ENCODE measurements around the gene TBC1D4. TPM values are rescaled to one million over a fixed set of nuclear protein-coding genes. Genes with fewer than 3 reads are reported as not detected.
"Not testable (repeated sequence)": the region's sequence is repeated elsewhere in the genome, so short reads cannot be mapped to it uniquely, and the experiment has no call there.

TBC1D4 gene
- total RNA-seq, 1 experiment from 2014 or later = 15.1 TPM

- no peak overlapping the region for H3K27ac ChIP-seq (ENCODE audit: low read length)
- H2AFZ ChIP-seq (ENCODE audit: low read length) = no peak overlapping the region
- DNase-seq = no peak
- H4K20me1 ChIP-seq (ENCODE audit: low read length) = no peaks in the 10 kb centered on the region
- TF ChIP-seq EZH2 (IDR thresholded peaks at IDR 0.05; ENCODE audit: low read length, unreplicated experiment) (no peak), CTCF (conservative IDR thresholded peaks at IDR 0.05; ENCODE audit: low read depth, low read length) (no peak), EZH2phosphoT487 (IDR thresholded peaks at IDR 0.05; ENCODE audit: borderline replicate concordance, low read length) (no peak)
- no peak overlapping the region for H3K4me3 ChIP-seq (ENCODE audit: low read length)
- H3K9me3 ChIP-seq (ENCODE audit: low read length) = no peaks in the 10 kb centered on the region
- H3K36me3 ChIP-seq (ENCODE audit: low read depth, low read length) = no peaks in the 10 kb centered on the region
- no peaks in the 10 kb centered on the region for H3F3A ChIP-seq (ENCODE audit: low read length, unreplicated experiment)
- ChIA-PET CTCF (no interaction called here), POLR2A (ENCODE audit: unreplicated experiment) (no interaction called here)
- no peaks in the 10 kb centered on the region for H3K9me2 ChIP-seq (replicated peaks; ENCODE audit: low read length)
- no peaks in the 10 kb centered on the region for H3K4me1 ChIP-seq (ENCODE audit: insufficient read depth, low read length)
- intact Hi-C loops (cut with micrococcal nuclease) = no loop called here
- ATAC-seq = no peak
- H3K4me2 ChIP-seq (ENCODE audit: low read length) = no peak overlapping the region
- BruUV-seq (replicated peaks) = no TSS peak
- H3K79me2 ChIP-seq (ENCODE audit: low read length) = no peaks in the 10 kb centered on the region
- H3K9ac ChIP-seq (ENCODE audit: low read length) = no peak overlapping the region
- no peaks in the 10 kb centered on the region for H3K27me3 ChIP-seq (ENCODE audit: low read length)
Measured at GRCh38 chr13:75440100-75440499, 41.9 kb downstream of the TBC1D4 start.

- ATAC-seq (no peak), DNase-seq (no peak)
- Histone ChIP-seq H4K20me1 (ENCODE audit: low read length) (no peaks in the 10 kb centered on the region), H3K9me2 (replicated peaks; ENCODE audit: low read length) (no peaks in the 10 kb centered on the region), H3K9ac (ENCODE audit: low read length) (no peak overlapping the region), H2AFZ (ENCODE audit: low read length) (no peak overlapping the region), H3K27me3 (ENCODE audit: low read length) (no peaks in the 10 kb centered on the region), H3K79me2 (ENCODE audit: low read length) (no peaks in the 10 kb centered on the region), H3K36me3 (ENCODE audit: low read depth, low read length) (no peaks in the 10 kb centered on the region), H3K27ac (ENCODE audit: low read length) (no peak overlapping the region), H3K4me2 (ENCODE audit: low read length) (no peak overlapping the region), H3K4me1 (ENCODE audit: insufficient read depth, low read length) (peaks cover 6% of the 10 kb centered on the region), H3K4me3 (ENCODE audit: low read length) (no peak overlapping the region), H3K9me3 (ENCODE audit: low read length) (no peaks in the 10 kb centered on the region), H3F3A (ENCODE audit: low read length, unreplicated experiment) (no peaks in the 10 kb centered on the region)
- TF ChIP-seq EZH2phosphoT487 (IDR thresholded peaks at IDR 0.05; ENCODE audit: borderline replicate concordance, low read length) (no peak), EZH2 (IDR thresholded peaks at IDR 0.05; ENCODE audit: low read length, unreplicated experiment) (no peak), CTCF (conservative IDR thresholded peaks at IDR 0.05; ENCODE audit: low read depth, low read length) (no peak)
- intact Hi-C loops (cut with micrococcal nuclease) = no loop called here
- no TSS peak for BruUV-seq (replicated peaks)
- POLR2A ChIA-PET (ENCODE audit: unreplicated experiment) = no interaction called here
- CTCF ChIA-PET = no interaction called here
Measured at GRCh38 chr13:75437582-75438318, 44.2 kb downstream of the TBC1D4 start.

GRCh38 chr13:75434126-75434525, 47.8 kb downstream of the TBC1D4 start:
- H3K4me2 ChIP-seq (ENCODE audit: low read length); H3K9me2 ChIP-seq (replicated peaks; ENCODE audit: low read length); H3K9me3 ChIP-seq (ENCODE audit: low read length); H3K4me3 ChIP-seq (ENCODE audit: low read length); H2AFZ ChIP-seq (ENCODE audit: low read length); BruUV-seq (replicated peaks); intact Hi-C loops (cut with micrococcal nuclease); CTCF ChIA-PET; H3K27me3 ChIP-seq (ENCODE audit: low read length); H3K9ac ChIP-seq (ENCODE audit: low read length); H4K20me1 ChIP-seq (ENCODE audit: low read length); H3F3A ChIP-seq (ENCODE audit: low read length, unreplicated experiment); POLR2A ChIA-PET (ENCODE audit: unreplicated experiment); ATAC-seq; H3K36me3 ChIP-seq (ENCODE audit: low read depth, low read length); DNase-seq; H3K27ac ChIP-seq (ENCODE audit: low read length): not testable (repeated sequence)
- peaks cover 25% of the 10 kb centered on the region for H3K79me2 ChIP-seq (ENCODE audit: low read length)
- peaks cover 17% of the 10 kb centered on the region for H3K4me1 ChIP-seq (ENCODE audit: insufficient read depth, low read length)
